HG02938 (cell line): ENCODE measurements around the gene FBXL20.

Source experiments
- ATAC-seq: cut with Tn5 transposase; IDR thresholded peaks from one replicate; pipeline ENCODE4 v1.9.1; 2021; ENCODE audit warnings: mild to moderate bottlenecking, moderate library complexity; ENCODE audit not compliant: unreplicated experiment

Gene FBXL20

GRCh38 chr17:39229274-39229913, 172.0 kb downstream of the FBXL20 start:
- ATAC-seq = no peak

- no peak for ATAC-seq
Observed at GRCh38 chr17:39227364-39227919, 174.0 kb downstream of the FBXL20 start.

GRCh38 chr17:39225959-39226683, 175.3 kb downstream of the FBXL20 start:
- no peak for ATAC-seq

GRCh38 chr17:39225308-39225958, 176.0 kb downstream of the FBXL20 start, which contains the start of gene STAC2:
Gene STAC2, minus strand, starts transcription at chr17:39225945. Its CDS starts 443 bp downstream, at chr17:39225502.
- ATAC-seq = no peak

- no peak for ATAC-seq
Observed at GRCh38 chr17:39224778-39225307, 176.6 kb downstream of the FBXL20 start.

- ATAC-seq = no peak
Observed at GRCh38 chr17:39223907-39224777, 177.3 kb downstream of the FBXL20 start.

GRCh38 chr17:39222866-39223834, 178.3 kb downstream of the FBXL20 start:
- ATAC-seq = no peak

- no peak for ATAC-seq
Observed at GRCh38 chr17:39222151-39222550, 179.3 kb downstream of the FBXL20 start.

GRCh38 chr17:39221572-39221971, 179.9 kb downstream of the FBXL20 start:
- no peak for ATAC-seq

GRCh38 chr17:39219647-39220154, 181.7 kb downstream of the FBXL20 start:
- no peak for ATAC-seq

- no peak for ATAC-seq
Observed at GRCh38 chr17:39218906-39219305, 182.5 kb downstream of the FBXL20 start.

- no peak for ATAC-seq
Observed at GRCh38 chr17:39217734-39218369, 183.6 kb downstream of the FBXL20 start.

GRCh38 chr17:39213852-39214251, 187.6 kb downstream of the FBXL20 start:
- no peak for ATAC-seq

GRCh38 chr17:39212841-39213480, 188.5 kb downstream of the FBXL20 start:
- ATAC-seq = no peak

- ATAC-seq = no peak
Observed at GRCh38 chr17:39212195-39212810, 189.1 kb downstream of the FBXL20 start.

GRCh38 chr17:39210093-39210434, 191.4 kb downstream of the FBXL20 start:
- no peak for ATAC-seq

GRCh38 chr17:39209317-39210092, 191.9 kb downstream of the FBXL20 start:
- no peak for ATAC-seq
